Activated CD8-positive, alpha-beta memory T cell treated with anti-CD3 and anti-CD28 coated beads, Interleukin-2, amount 50 U/mL, for 24 hours (primary cell): ENCODE data around the gene ELF1.
"Not testable (repeated sequence)": the region's sequence is repeated elsewhere in the genome, so short reads cannot be mapped to it uniquely, and the experiment has no call there.

ENCODE experiments used
- DNase-seq: peaks from one replicate; pipeline ENCODE4 v3.0.0-alpha.2; 2020; ENCODE audit errors: extremely low read depth

The ELF1 gene

GRCh38 chr13:40940841-40941240, 78.3 kb downstream of the ELF1 start:
- DNase-seq: no peak

- DNase-seq: no peak
Measured at GRCh38 chr13:40933508-40934204, 85.5 kb downstream of the ELF1 start.

DNA sequence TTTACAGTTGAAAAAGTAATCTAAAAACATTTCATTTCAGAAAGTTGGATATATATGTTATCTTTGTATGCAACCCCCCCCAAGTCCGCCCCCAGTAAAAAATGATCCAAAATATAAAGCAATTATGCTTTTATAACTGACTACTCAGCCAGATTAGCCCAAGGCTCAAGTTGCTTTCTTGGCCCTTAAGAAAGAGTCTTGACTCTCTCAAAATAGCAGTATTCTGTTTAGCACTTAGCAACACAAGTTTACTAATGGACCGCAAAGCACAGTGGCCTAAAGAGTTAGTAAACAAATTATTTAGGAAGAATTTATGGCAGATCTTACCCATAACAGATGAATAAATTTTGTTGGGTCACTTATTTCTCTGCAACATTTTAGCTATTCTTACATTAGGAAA, 86.9 kb downstream of the ELF1 start:
- DNase-seq: no peak

- no peak for DNase-seq
Measured at GRCh38 chr13:40931719-40932118, 87.4 kb downstream of the ELF1 start.

DNA sequence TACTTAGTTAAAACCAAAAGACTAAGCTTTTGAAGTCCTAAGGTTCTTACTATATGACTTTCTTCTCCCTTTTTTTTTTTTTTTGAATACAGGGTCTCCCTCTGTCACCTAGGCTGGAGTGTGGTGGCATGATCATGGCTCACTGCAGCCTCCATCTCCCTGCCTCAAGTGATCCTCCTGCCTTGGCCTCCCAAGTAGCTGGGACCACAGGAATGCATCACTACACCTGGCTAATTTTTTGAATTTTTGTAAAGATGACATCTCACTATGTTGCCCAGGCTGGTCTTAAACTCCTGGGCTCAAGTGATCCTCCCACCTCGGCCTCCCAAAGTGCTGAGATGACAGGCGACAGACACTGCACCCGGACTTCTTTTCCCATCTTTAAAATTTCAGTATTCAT, 89.2 kb downstream of the ELF1 start:
- DNase-seq: not testable (repeated sequence)

DNA sequence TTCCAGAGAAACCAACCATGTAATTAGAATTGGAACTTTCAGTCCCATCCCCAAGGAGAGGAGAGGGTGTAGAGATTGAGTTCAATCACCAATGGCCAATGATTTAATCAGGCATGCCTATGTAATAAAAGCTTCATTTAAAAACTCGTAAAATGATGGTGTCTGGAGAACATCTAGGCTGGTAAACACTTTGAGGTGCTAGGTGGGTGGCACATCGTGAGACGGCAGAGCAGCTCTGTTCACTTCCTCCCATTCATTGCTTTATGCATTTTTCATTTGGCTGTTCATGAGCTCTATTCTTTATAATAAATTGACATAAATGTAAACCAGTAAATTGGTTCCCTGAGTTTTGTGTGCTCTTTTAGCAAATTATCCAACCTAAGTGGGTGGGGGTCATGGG, 90.1 kb downstream of the ELF1 start:
- no peak for DNase-seq

- DNase-seq: no peak
Measured at GRCh38 chr13:40927929-40928328, 91.2 kb downstream of the ELF1 start.

GRCh38 chr13:40923867-40924266, 95.2 kb downstream of the ELF1 start:
- DNase-seq: no peak

- DNase-seq: no peak
Measured at GRCh38 chr13:40922437-40923040, 96.6 kb downstream of the ELF1 start.

DNA sequence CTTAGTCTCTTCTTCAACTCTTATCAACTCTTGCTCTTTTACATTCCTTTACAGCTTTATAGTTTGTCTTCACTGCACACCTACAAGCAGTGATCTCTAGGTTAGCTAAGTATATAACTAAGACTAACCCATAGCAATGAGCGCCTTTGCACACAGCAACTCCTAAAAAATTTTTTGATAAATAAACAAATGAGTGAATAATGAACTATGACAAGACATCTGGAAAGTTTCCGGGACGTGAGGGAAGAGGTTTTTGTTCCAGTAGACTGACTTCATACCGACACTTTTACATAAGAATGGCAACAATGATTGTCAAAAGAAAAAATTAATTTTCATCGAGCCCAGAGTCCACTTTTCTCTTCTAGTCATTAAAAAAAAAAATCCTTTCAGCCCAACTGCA, 98.3 kb downstream of the ELF1 start:
- no peak for DNase-seq

DNA sequence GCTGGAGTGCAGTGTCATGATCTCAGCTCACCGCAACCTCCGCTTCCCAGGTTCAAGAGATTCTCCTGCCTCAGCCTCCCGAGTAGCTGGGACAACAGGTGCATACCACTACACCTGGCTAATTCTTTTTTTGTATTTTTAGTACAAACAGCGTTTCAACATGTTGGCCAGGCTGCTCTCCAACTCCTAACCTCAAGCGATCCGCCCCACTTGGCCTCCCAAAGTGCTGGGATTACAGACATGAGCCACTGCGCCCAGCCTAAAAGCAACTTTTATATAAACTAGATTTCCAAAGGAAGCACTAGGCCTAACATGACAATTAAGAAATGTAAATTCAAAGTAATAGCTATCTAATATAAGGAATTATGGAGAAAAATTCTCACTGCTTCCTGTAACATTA, 99.2 kb downstream of the ELF1 start:
- not testable (repeated sequence) for DNase-seq

GRCh38 chr13:40916207-40916998, 102.7 kb downstream of the ELF1 start:
- DNase-seq: no peak

- not testable (repeated sequence) for DNase-seq
Measured at GRCh38 chr13:40914863-40915262, 104.3 kb downstream of the ELF1 start.

DNA sequence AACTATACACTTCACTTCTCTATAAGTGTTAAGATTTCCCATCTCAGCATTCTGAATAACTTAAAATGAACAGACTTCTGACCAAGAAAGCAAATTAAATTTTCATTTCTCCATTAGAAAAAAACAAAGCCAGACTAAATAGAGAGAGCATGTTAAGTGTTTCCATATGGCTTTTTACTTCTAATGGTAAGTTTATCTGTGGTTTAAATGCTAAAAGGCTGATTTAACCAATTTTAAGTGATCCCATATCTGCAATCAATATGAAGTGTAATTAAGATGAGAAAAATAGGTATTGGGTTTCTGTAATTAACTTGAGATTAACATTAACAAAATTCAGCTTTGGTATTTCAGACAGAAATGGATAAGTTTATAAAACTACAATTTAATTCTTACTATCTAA, 107.8 kb downstream of the ELF1 start:
- no peak for DNase-seq

DNA sequence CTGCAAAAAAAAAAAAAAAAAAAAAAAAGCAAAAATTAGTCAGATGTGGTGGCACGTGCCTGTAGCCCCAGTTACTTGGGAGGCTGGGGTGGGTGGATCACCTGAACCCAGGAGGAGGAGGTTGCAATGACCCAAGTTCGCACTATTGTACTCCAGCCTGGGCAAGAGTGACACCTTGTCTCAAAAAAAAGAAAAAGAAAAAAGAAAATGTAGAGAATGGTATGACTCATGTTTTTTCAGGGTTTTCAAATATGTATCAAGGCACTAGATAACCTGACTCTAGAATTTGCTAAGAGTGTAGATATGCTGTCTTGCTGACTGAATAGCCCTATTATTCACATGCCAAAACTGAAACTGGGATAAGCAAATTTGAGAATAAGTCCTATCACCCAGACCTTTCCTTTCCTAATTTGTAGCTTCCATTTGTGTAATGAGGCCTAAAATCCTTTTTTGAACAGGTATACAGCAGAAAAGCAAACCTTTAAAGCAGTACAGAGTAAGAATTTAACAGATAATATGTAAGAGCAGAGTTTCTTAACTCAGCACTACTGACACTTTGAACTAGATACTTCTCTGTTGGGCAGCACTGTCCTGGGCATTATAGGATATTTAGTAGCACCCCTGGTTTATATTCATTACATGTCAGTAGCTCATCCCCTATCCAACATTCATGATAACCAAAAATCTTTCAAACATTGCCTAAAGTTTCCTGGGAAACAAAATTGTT, 108.6 kb downstream of the ELF1 start:
- DNase-seq: no peak

DNA sequence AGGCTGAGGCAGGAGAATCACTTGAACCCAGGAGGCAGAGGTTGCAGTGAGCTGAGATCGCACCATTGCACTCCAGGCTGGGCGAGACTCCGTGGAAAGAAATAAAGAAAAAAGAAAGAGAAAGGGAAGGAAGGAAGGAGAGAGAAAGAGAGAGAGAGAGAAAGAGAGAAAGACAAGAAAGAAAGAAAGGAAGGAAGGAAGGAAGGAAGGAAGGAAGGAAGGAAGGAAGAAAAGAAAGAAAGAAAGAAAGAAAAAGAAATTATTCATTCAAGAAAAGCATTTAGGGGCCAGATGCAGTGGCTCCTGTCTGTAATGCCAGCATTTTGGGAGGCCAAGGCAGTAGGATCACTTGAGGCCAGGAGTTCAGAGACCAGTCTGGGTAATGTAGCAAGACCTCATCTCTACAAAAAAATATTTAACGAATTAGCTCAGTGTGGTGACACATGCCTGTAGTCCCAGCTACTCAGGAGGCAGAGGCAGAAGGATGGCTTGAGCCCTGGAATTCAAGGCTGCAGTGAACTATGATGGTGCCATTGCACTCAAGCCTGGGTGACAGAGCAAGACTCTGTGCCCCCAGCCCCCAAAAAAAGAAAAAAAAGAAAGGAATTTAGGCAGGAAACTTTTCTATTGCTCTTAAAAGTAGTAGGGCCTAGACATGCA, 109.4 kb downstream of the ELF1 start:
- not testable (repeated sequence) for DNase-seq

- DNase-seq: no peak
Measured at GRCh38 chr13:40908546-40908945, 110.6 kb downstream of the ELF1 start.

DNA sequence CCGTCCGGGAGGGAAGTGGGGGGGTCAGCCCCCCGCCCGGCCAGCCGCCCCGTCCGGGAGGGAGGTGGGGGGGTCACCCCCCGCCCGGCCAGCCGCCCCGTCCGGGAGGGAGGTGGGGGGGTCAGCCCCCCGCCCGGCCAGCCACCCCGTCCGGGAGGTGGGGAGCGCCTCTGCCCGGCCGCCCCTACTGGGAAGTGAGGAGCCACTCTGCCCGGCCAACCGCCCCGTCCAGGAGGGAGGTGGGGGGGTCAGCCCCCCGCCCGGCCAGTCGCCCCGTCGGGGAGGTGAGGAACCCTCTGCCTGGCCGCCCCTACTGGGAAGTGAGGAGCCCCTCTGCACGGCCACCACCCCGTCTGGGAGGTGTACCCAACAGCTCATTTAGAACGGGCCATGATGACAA, 118.1 kb downstream of the ELF1 start:
- DNase-seq: not testable (repeated sequence)

DNA sequence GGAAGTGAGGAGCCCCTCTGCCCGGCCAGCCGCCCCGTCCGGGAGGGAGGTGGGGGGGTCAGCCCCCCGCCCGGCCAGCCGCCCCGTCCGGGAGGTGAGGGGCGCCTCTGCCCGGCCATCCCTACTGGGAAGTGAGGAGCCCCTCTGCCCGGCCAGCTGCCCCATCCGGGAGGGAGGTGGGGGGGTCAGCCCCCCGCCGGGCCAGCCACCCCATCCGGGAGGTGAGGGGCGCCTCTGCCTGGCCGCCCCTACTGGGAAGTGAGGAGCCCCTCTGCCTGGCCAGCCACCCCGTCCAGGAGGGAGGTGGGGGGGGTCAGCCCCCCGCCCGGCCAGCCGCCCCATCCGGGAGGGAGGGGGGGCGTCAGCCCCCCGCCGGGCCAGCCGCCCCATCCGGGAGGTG, 118.5 kb downstream of the ELF1 start:
- not testable (repeated sequence) for DNase-seq

GRCh38 chr13:40897053-40897452, 122.1 kb downstream of the ELF1 start:
- no peak for DNase-seq
